NB4 (cell line): ENCODE results near the gene RCOR2.

Experiments used
- CTCF ChIP-seq: IDR thresholded peaks from one replicate; pipeline ENCODE4 v1.5.1; 2012; ENCODE audit warnings: low read depth, low read length
- POLR2A ChIP-seq: IDR thresholded peaks from 2 replicates; pipeline ENCODE4 v1.6.1; 2011; ENCODE audit warnings: mild to moderate bottlenecking; ENCODE audit not compliant: insufficient read length; ENCODE audit errors: extremely low read depth

- TF ChIP-seq CTCF (no peak), POLR2A (no peak)
Observed at GRCh38 chr11:63875506-63876065, 41.4 kb downstream of the RCOR2 start.
